K562 (cell line): Measurements from ENCODE around the gene RGR.

Source experiments
- ASH1L ChIP-seq: fragments of 450-650 bp; IDR thresholded peaks from 2 replicates; pipeline ENCODE4 v1.6.1; 2018; ENCODE audit warnings: borderline replicate concordance, mild to moderate bottlenecking, low read depth; ENCODE audit not compliant: partially characterized antibody
- BCLAF1 ChIP-seq, 2 experiments: fragments of 450-650 bp in 1 of 2; IDR thresholded peaks; 2 replicates each; pipeline ENCODE4 v1.6.1; 2011 to 2017; ENCODE audit warnings: low read depth in 2 of 2, antibody characterized with exemption in 1 of 2, borderline replicate concordance in 1 of 2, low read length in 1 of 2, mild to moderate bottlenecking in 1 of 2, mixed read lengths in 1 of 2; ENCODE audit not compliant: control insufficient read depth in 1 of 2
- CTCF ChIP-seq, 3 experiments: IDR thresholded peaks in 2 of 3; conservative IDR thresholded peaks in 1 of 3; 2 replicates each; pipeline ENCODE4 v1.5.1; 2011 to 2012; ENCODE audit warnings: low read length in 3 of 3, mild to moderate bottlenecking in 3 of 3, control low read depth in 2 of 3, improper control_type of control experiment in 1 of 3, inconsistent platforms in 1 of 3, low read depth in 1 of 3, mixed read lengths in 1 of 3, moderate library complexity in 1 of 3; ENCODE audit not compliant: insufficient read depth in 2 of 3
- GABPA ChIP-seq: fragments of 200-800 bp; sonication (Bioruptor generic); conservative IDR thresholded peaks from 2 replicates; pipeline ENCODE4 v1.6.1; 2016; ENCODE audit warnings: low read depth, missing genetic modification characterization, missing compliant biosample characterization
- HOMEZ ChIP-seq: fragments of 250-450 bp; sonication (Bioruptor Pico); IDR thresholded peaks from 2 replicates; pipeline ENCODE4 v1.4.0; 2020; ENCODE audit warnings: mild to moderate bottlenecking, moderate library complexity
- POLR2AphosphoS5 ChIP-seq: IDR thresholded peaks from 2 replicates; pipeline ENCODE4 v1.6.1; 2011; ENCODE audit warnings: mild to moderate bottlenecking, low read depth, low read length, moderate library complexity; ENCODE audit not compliant: control insufficient read depth, insufficient read depth
- RBFOX2 ChIP-seq: fragments of 200-400 bp; formaldehyde crosslinking; IDR thresholded peaks from 2 replicates; pipeline ENCODE4 v1.6.1; 2017; ENCODE audit warnings: low read depth, mild to moderate bottlenecking, low read length, moderate library complexity
- RBM22 ChIP-seq: fragments of 200-400 bp; formaldehyde crosslinking; IDR thresholded peaks from 2 replicates; pipeline ENCODE4 v1.6.1; 2018; ENCODE audit warnings: low read length, low read depth; ENCODE audit not compliant: poor library complexity, severe bottlenecking
- SIX5 ChIP-seq, 2 experiments: IDR thresholded peaks; 2 replicates each; pipeline ENCODE4 v1.6.1; 2011; ENCODE audit warnings: low read length in 2 of 2, borderline replicate concordance in 1 of 2, low read depth in 1 of 2, mild to moderate bottlenecking in 1 of 2, moderate library complexity in 1 of 2; ENCODE audit not compliant: insufficient read depth in 1 of 2
- TCF7L2 ChIP-seq: fragments of 150-350 bp; IDR thresholded peaks from 2 replicates; pipeline ENCODE4 v1.6.1; 2016; ENCODE audit warnings: low read depth, mild to moderate bottlenecking, low read length, moderate library complexity
- ZFP30 ChIP-seq: fragments of 250-450 bp; sonication (Bioruptor Pico); IDR thresholded peaks from 2 replicates; pipeline ENCODE4 v1.8.0; 2022; ENCODE audit warnings: moderate library complexity, mild to moderate bottlenecking, inconsistent platforms, borderline replicate concordance
- ZNF143 ChIP-seq: sonication (generic); formaldehyde crosslinking; IDR thresholded peaks from 2 replicates; pipeline ENCODE4 v1.9.0; 2022; ENCODE audit warnings: mild to moderate bottlenecking, missing genetic modification reagents
- ZNF212 ChIP-seq: fragments of 450-650 bp; formaldehyde crosslinking; IDR thresholded peaks from 2 replicates; pipeline ENCODE4 v1.4.0; 2020; ENCODE audit warnings: mild to moderate bottlenecking

- no peak for TF ChIP-seq ZFP30 (CRISPR knock-in tag)
- TF ChIP-seq ASH1L: no peak
- TF ChIP-seq CTCF (IDR thresholded peaks at IDR 0.05 in 2 of 3, conservative IDR thresholded peaks at IDR 0.05 in 1 of 3; ENCODE audit: insufficient read depth in 2 of 3, low read depth in 1 of 3, low read length in 3 of 3): no peak
- no peak for TF ChIP-seq GABPA (tag)
- no peak for TF ChIP-seq SIX5 (IDR thresholded peaks at IDR 0.05; ENCODE audit: borderline replicate concordance in 1 of 2, insufficient read depth in 1 of 2, low read depth in 1 of 2, low read length in 2 of 2)
- no peak for TF ChIP-seq BCLAF1 (IDR thresholded peaks at IDR 0.05; ENCODE audit: borderline replicate concordance in 1 of 2, control insufficient read depth in 1 of 2, low read depth in 2 of 2, low read length in 1 of 2)
- no peak for TF ChIP-seq TCF7L2
- TF ChIP-seq HOMEZ (CRISPR knock-in tag): no peak
- no peak for TF ChIP-seq ZNF212 (CRISPR knock-in tag)
- no peak for TF ChIP-seq ZNF143
- TF ChIP-seq RBFOX2: no peak
- no peak for TF ChIP-seq POLR2AphosphoS5
- TF ChIP-seq RBM22: no peak
Measured at GRCh38 chr10:84292502-84292901, 47.6 kb downstream of the RGR start.
